GM21526 (cell line): ENCODE measurements around the gene MBD3L2.
A peak's percentile ranks its signal among the peaks of the same experiment; 100 is the strongest.
"Not testable (repeated sequence)": the region's sequence is repeated elsewhere in the genome, so short reads cannot be mapped to it uniquely, and the experiment has no call there.

Experiments
- ATAC-seq: cut with Tn5 transposase; IDR thresholded peaks from one replicate; pipeline ENCODE4 v1.9.1; 2021; ENCODE audit warnings: moderate library complexity; ENCODE audit not compliant: unreplicated experiment, low FRiP score

Gene MBD3L2

GRCh38 chr19:7058576-7058975 is 9.5 kb downstream of the MBD3L2 start, which contains the start of gene MBD3L3:
MBD3L3 (minus strand) TSS chr19:7058676; CDS start chr19:7058605, 71 bp downstream.
- not testable (repeated sequence) for ATAC-seq

GRCh38 chr19:7059977-7060376 is 10.9 kb downstream of the MBD3L2 start:
- ATAC-seq: not testable (repeated sequence)

GRCh38 chr19:7063339-7063738 is 14.2 kb downstream of the MBD3L2 start:
- no peak for ATAC-seq

GRCh38 chr19:7063764-7064418 is 14.8 kb downstream of the MBD3L2 start:
- no peak for ATAC-seq

GRCh38 chr19:7067122-7067521 is 18.0 kb downstream of the MBD3L2 start:
- ATAC-seq: not testable (repeated sequence)

- no peak for ATAC-seq
Measured at GRCh38 chr19:7067716-7068115, 18.6 kb downstream of the MBD3L2 start.

GRCh38 chr19:7068599-7068998 is 19.5 kb downstream of the MBD3L2 start:
- ATAC-seq: no peak

- peak; percentile 85 for ATAC-seq
Measured at GRCh38 chr19:7069042-7069903, 20.2 kb downstream of the MBD3L2 start, which contains the start of gene ZNF557. ZNF557 (plus strand) TSS chr19:7069703; CDS start chr19:7075075, 5,372 bp downstream.

GRCh38 chr19:7069904-7070226 is 20.7 kb downstream of the MBD3L2 start:
- peak; percentile 26 for ATAC-seq

GRCh38 chr19:7072541-7072940 is 23.4 kb downstream of the MBD3L2 start:
- no peak for ATAC-seq

- no peak for ATAC-seq
Measured at GRCh38 chr19:7074705-7075282, 25.7 kb downstream of the MBD3L2 start.

GRCh38 chr19:7076151-7076550 is 27.0 kb downstream of the MBD3L2 start:
- no peak for ATAC-seq

GRCh38 chr19:7078008-7078407 is 28.9 kb downstream of the MBD3L2 start:
- ATAC-seq: no peak

GRCh38 chr19:7083076-7083956 is 34.2 kb downstream of the MBD3L2 start:
- ATAC-seq: no peak

- no peak for ATAC-seq
Measured at GRCh38 chr19:7088999-7089398, 39.9 kb downstream of the MBD3L2 start.

- ATAC-seq: no peak
Measured at GRCh38 chr19:7098096-7098495, 49.0 kb downstream of the MBD3L2 start.

- ATAC-seq: peak; percentile 70
Measured at GRCh38 chr19:7098701-7099596, 49.8 kb downstream of the MBD3L2 start.

GRCh38 chr19:7099597-7099921 is 50.4 kb downstream of the MBD3L2 start:
- ATAC-seq: no peak
